ENCODE measurements around the gene ADGRB2. TPM values are rescaled to one million over a fixed set of nuclear protein-coding genes. Genes with fewer than 3 reads are reported as not detected.

Gene ADGRB2
- total RNA-seq, 1 donor from 2014 or later: 7.1 TPM

GRCh38 chr1:31735571-31735970, 28.6 kb downstream of the ADGRB2 start:
- no peak overlapping the region for H3K27ac Mint-ChIP-seq

GRCh38 chr1:31734582-31735107, 29.5 kb downstream of the ADGRB2 start:
- no peak overlapping the region for H3K4me2 ChIP-seq
- peaks cover 12% of the 10 kb centered on the region for H3K4me1 Mint-ChIP-seq
- H2AFZ ChIP-seq (replicated peaks): no peak overlapping the region
- H3K9ac ChIP-seq: no peak overlapping the region
- peaks cover 2% of the 10 kb centered on the region for H3K27me3 Mint-ChIP-seq (ENCODE audit: insufficient read depth, low read depth)
- no peak for TF ChIP-seq EZH2 (IDR thresholded peaks at IDR 0.05)
- TF ChIP-seq, protein P1, sequence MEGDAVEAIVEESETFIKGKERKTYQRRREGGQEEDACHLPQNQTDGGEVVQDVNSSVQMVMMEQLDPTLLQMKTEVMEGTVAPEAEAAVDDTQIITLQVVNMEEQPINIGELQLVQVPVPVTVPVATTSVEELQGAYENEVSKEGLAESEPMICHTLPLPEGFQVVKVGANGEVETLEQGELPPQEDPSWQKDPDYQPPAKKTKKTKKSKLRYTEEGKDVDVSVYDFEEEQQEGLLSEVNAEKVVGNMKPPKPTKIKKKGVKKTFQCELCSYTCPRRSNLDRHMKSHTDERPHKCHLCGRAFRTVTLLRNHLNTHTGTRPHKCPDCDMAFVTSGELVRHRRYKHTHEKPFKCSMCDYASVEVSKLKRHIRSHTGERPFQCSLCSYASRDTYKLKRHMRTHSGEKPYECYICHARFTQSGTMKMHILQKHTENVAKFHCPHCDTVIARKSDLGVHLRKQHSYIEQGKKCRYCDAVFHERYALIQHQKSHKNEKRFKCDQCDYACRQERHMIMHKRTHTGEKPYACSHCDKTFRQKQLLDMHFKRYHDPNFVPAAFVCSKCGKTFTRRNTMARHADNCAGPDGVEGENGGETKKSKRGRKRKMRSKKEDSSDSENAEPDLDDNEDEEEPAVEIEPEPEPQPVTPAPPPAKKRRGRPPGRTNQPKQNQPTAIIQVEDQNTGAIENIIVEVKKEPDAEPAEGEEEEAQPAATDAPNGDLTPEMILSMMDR (IDR thresholded peaks at IDR 0.05): no peak
- TF ChIP-seq EZH2phosphoT487 (IDR thresholded peaks at IDR 0.05): no peak
- H3K4me3 ChIP-seq: no peak overlapping the region
- H3K27me3 ChIP-seq: no peaks in the 10 kb centered on the region
- H3F3A ChIP-seq (ENCODE audit: low read depth): no peaks in the 10 kb centered on the region
- no peaks in the 10 kb centered on the region for H3K36me3 ChIP-seq
- no peaks in the 10 kb centered on the region for H3K79me2 ChIP-seq (ENCODE audit: low read depth)
- H3K4me1 ChIP-seq: no peaks in the 10 kb centered on the region
- no peaks in the 10 kb centered on the region for H3K9me3 Mint-ChIP-seq
- H4K20me1 ChIP-seq (ENCODE audit: low read depth): peaks cover 4% of the 10 kb centered on the region
- no peak overlapping the region for H3K27ac ChIP-seq
- no peak for DNase-seq (ENCODE audit: low spot score)
- H3K9me3 ChIP-seq (ENCODE audit: low read depth): no peaks in the 10 kb centered on the region
- no peak overlapping the region for H3K27ac Mint-ChIP-seq
- H3K36me3 Mint-ChIP-seq: peaks cover 11% of the 10 kb centered on the region
- no peak overlapping the region for H3K4me3 Mint-ChIP-seq

More at GRCh38 chr1:31735571-31735970, 28.6 kb downstream of the ADGRB2 start:
- Mint-ChIP-seq H3K4me1 (peaks cover 12% of the 10 kb centered on the region), H3K36me3 (peaks cover 10% of the 10 kb centered on the region), H3K9me3 (no peaks in the 10 kb centered on the region), H3K4me3 (no peak overlapping the region), H3K27me3 (ENCODE audit: insufficient read depth, low read depth) (peaks cover 2% of the 10 kb centered on the region)
- Histone ChIP-seq H3K27ac (no peak overlapping the region), H3K36me3 (no peaks in the 10 kb centered on the region), H3K4me2 (no peak overlapping the region), H3K4me3 (no peak overlapping the region), H3K9me3 (ENCODE audit: low read depth) (no peaks in the 10 kb centered on the region), H3K9ac (no peak overlapping the region), H3K27me3 (no peaks in the 10 kb centered on the region), H4K20me1 (ENCODE audit: low read depth) (peaks cover 4% of the 10 kb centered on the region), H2AFZ (replicated peaks) (no peak overlapping the region), H3F3A (ENCODE audit: low read depth) (no peaks in the 10 kb centered on the region), H3K79me2 (ENCODE audit: low read depth) (no peaks in the 10 kb centered on the region), H3K4me1 (no peaks in the 10 kb centered on the region)
- TF ChIP-seq EZH2 (IDR thresholded peaks at IDR 0.05) (no peak), EZH2phosphoT487 (IDR thresholded peaks at IDR 0.05) (no peak)
- TF ChIP-seq, protein P1 (IDR thresholded peaks at IDR 0.05): no peak
- DNase-seq (ENCODE audit: low spot score): no peak

- H3K36me3 ChIP-seq: no peaks in the 10 kb centered on the region
- no peaks in the 10 kb centered on the region for H3F3A ChIP-seq (ENCODE audit: low read depth)
- H3K4me3 ChIP-seq: no peak overlapping the region
- H2AFZ ChIP-seq (replicated peaks): no peak overlapping the region
- H3K4me1 Mint-ChIP-seq: peaks cover 12% of the 10 kb centered on the region
- H3K79me2 ChIP-seq (ENCODE audit: low read depth): no peaks in the 10 kb centered on the region
- H3K27ac ChIP-seq: no peak overlapping the region
- no peaks in the 10 kb centered on the region for H3K9me3 Mint-ChIP-seq
- H3K36me3 Mint-ChIP-seq: peaks cover 9% of the 10 kb centered on the region
- peak overlapping the region; percentile 89 for H3K27ac Mint-ChIP-seq
- no peak overlapping the region for H3K4me3 Mint-ChIP-seq
- no peak overlapping the region for H3K4me2 ChIP-seq
- H3K4me1 ChIP-seq: no peaks in the 10 kb centered on the region
- H3K9me3 ChIP-seq (ENCODE audit: low read depth): no peaks in the 10 kb centered on the region
- peaks cover 4% of the 10 kb centered on the region for H3K27me3 Mint-ChIP-seq (ENCODE audit: insufficient read depth, low read depth)
- H3K27me3 ChIP-seq: no peaks in the 10 kb centered on the region
- H4K20me1 ChIP-seq (ENCODE audit: low read depth): peaks cover 4% of the 10 kb centered on the region
- TF ChIP-seq, protein P1 (IDR thresholded peaks at IDR 0.05): no peak
- TF ChIP-seq EZH2 (IDR thresholded peaks at IDR 0.05) (no peak), EZH2phosphoT487 (IDR thresholded peaks at IDR 0.05) (no peak)
- H3K9ac ChIP-seq: no peak overlapping the region
- DNase-seq (ENCODE audit: low spot score): no peak
Measured at GRCh38 chr1:31733389-31734219, 30.5 kb downstream of the ADGRB2 start.
